ENCODE results near the gene CGNL1.

DNA sequence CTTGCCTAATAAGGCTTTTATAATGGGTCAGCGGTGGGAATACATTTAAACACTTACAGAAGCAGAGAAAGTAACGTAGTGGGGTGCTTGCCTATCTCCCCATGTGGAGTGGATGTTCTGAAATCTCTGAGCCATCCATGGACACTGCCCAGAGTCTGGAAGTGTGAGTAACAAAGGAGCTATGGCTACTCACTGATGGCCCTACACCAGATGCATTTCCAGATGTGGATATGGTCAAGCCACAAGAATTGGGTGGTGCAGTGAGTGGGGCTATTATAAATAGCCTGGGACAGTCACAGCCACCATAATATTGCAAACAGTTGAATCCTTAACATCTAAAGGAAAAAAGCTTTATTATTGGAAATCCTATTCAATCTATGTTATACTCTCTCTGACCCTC lies 96.6 kb downstream of the CGNL1 start:
- TF ChIP-seq EZH2 (IDR thresholded peaks at IDR 0.05; ENCODE audit: borderline replicate concordance), result no peak
- TF ChIP-seq, protein P1, sequence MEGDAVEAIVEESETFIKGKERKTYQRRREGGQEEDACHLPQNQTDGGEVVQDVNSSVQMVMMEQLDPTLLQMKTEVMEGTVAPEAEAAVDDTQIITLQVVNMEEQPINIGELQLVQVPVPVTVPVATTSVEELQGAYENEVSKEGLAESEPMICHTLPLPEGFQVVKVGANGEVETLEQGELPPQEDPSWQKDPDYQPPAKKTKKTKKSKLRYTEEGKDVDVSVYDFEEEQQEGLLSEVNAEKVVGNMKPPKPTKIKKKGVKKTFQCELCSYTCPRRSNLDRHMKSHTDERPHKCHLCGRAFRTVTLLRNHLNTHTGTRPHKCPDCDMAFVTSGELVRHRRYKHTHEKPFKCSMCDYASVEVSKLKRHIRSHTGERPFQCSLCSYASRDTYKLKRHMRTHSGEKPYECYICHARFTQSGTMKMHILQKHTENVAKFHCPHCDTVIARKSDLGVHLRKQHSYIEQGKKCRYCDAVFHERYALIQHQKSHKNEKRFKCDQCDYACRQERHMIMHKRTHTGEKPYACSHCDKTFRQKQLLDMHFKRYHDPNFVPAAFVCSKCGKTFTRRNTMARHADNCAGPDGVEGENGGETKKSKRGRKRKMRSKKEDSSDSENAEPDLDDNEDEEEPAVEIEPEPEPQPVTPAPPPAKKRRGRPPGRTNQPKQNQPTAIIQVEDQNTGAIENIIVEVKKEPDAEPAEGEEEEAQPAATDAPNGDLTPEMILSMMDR (IDR thresholded peaks at IDR 0.05; ENCODE audit: poor library complexity), result no peak

Measured in hepatocyte (in vitro differentiated cells).